Stimulated activated CD4-positive, alpha-beta T cell treated with anti-CD3 and anti-CD28 coated beads, Interleukin-15, amount 100 ng/mL, for 1 hour (primary cell): ENCODE data around the gene BAIAP2L1.
"Not testable (repeated sequence)": the region's sequence is repeated elsewhere in the genome, so short reads cannot be mapped to it uniquely, and the experiment has no call there.

ENCODE experiments used
- DNase-seq, 2 donors: peaks; one replicate each; pipeline ENCODE4 v3.0.0-alpha.2; 2020; ENCODE audit warnings: low read depth in 1 of 2, low spot score in 1 of 2

The BAIAP2L1 gene, protein sequence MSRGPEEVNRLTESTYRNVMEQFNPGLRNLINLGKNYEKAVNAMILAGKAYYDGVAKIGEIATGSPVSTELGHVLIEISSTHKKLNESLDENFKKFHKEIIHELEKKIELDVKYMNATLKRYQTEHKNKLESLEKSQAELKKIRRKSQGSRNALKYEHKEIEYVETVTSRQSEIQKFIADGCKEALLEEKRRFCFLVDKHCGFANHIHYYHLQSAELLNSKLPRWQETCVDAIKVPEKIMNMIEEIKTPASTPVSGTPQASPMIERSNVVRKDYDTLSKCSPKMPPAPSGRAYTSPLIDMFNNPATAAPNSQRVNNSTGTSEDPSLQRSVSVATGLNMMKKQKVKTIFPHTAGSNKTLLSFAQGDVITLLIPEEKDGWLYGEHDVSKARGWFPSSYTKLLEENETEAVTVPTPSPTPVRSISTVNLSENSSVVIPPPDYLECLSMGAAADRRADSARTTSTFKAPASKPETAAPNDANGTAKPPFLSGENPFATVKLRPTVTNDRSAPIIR

DNA sequence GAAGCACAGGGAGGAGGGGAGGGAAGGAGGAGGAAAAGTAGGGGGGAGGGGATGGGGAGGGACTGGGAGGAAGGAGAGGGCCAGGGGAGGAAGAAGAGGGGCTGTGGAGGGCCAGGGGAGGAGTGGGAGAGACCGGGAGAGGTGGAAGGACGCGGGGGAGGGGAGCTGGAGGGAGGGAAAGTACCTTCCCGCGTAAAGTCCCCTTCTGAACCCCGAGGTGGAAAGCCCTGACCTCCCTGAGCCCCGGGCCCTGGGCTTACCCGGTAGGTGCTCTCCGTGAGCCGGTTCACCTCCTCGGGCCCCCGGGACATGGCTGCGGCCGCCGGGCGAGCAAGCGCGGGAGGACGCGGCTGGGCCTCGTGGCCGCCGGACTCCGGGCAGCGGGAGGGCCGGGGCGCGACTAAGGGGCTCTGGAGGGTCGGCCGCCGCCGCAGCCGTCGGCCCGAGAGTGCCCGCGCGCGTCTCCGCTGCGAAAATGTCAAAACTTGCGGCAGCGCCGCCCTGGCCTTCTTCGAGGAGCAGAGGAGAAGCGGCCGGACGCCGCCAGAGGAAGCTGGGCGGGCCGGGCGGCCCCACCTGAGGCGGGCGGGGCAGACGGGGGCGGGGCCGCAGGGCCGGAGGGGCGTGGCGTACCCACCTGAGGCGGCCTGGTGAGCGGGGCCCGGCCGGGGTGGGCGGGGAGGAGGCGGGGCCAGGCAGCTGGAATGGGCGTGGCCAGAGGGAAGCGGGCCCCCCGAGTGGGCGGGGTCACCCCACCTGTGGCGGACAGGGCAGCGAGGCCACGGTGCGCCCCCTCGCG, at the start of gene BAIAP2L1:
TSS of gene BAIAP2L1 (minus strand) at position 549 of the 799 bp plus-strand sequence. CDS start at position 311, 238 bp downstream.
- DNase-seq = peak; percentile 67 to 70

DNA sequence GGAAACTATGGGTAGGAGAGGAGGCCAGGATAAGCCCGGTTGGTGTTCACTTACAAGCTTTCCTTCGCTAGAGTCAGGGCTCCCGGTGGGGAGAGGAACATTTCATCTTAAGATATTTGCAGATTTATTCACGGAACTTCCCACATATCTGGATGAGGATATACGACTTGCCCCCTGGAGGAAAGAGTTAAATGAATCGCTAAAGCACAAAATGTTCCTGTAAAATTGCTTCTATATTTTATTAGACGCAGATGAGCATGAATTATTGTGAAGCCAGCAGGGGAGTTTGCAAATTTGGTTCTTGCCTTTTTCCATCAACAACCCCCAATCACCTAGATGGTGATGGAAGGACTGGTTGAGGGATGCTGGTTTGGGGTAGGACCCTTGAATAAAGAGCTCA, 47.9 kb upstream of the BAIAP2L1 start:
- DNase-seq = no peak

DNA sequence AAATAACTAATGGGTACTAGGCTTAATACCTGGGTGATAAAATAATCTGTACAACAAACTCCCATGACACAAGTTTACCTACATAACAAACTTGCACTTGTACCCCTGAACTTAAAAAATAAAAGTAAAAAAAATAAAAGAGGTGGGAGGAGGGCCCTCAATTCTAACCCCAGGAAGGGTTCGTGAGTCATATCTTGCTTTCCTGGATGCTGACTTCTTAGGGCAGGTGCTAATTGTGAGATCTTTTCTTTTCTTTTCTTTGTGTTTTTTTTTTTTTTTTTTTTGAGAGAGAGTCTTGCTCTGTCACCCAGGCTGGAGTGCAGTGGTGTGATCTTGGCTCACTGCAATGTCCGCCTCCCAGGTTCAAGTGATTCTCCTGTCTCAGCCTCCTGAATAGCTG, 40.1 kb upstream of the BAIAP2L1 start:
- not testable (repeated sequence) for DNase-seq

DNA sequence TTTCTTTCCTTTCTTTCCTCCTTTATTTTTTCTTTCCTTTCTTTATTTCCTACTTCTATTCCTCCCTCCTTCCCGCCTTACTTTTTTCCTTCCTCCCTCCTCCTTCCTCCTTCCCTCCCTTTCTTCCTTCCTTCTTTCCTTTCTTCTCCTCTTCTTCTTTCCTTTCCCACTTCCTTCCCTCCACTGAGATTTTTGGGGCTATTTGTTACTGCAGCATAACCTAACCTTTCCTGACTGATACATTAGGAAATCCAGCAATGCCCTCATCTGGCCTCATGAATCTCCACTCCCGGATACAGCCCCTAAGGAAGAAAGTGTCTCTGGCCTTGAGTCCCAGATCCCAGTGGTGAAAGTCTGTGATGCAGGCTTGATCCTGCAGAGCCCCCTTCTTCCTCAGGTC, 38.6 kb upstream of the BAIAP2L1 start:
- no peak for DNase-seq

DNA sequence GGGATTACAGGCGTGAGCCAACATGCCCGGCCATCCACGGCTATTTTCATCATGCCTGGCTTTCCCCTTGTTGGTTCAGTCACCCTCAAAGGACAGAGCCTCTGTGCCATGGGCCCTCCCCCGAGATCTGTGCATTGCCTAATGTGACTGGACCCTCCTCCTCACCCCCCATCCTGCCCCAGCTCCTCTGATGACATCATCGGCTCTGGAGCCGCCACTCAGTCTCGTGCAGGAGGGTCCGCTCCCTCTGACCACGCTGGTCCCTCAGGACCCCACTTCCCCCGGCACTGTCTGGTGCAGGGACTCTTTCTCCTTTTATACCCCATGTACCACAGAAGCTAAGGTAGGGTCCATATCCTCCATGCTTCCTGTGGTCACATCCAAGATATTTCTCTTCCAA, 33.2 kb upstream of the BAIAP2L1 start:
- no peak for DNase-seq

- DNase-seq = no peak
Observed at GRCh38 chr7:98429799-98430198, 28.9 kb upstream of the BAIAP2L1 start.

- no peak for DNase-seq
Observed at GRCh38 chr7:98423043-98423442, 22.2 kb upstream of the BAIAP2L1 start.

- peak; percentile 31 to 44 for DNase-seq
Observed at GRCh38 chr7:98420966-98421612, 20.2 kb upstream of the BAIAP2L1 start.

- DNase-seq = not testable (repeated sequence)
Observed at GRCh38 chr7:98419988-98420387, 19.1 kb upstream of the BAIAP2L1 start.

- not testable (repeated sequence) for DNase-seq
Observed at GRCh38 chr7:98419316-98419691, 18.4 kb upstream of the BAIAP2L1 start.

DNA sequence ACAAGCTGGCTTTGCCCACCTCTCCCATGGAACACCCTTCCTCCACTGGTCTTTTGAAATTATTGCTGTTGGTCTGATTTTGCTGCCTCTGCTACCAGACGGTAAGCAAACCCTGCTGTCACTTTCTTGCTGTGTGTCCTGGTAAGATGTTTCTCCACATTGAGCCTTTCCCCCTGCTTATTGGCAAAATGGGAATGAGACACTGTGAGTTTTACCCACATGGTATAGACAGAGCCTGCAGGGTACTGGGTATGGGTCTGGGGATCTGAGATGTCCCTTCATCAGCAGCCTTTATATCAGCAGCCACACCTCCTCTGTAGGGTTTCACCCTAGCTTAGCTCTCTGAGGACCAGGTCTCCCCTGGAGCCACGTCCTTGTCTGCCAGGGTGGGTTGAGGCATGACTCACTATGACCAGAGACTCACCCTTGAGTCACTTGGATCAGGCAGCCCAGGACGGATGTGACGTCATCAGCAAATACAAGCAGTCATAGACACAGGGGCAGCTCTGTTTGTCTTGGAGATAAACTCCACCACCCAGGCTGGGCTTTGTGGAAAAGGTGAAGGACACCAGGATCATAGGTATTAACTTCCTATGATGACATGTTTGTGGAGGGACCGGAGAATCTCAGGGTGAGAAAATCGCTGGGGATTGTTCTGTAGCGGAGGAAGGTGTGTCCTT, 17.9 kb upstream of the BAIAP2L1 start:
- DNase-seq = no peak

DNA sequence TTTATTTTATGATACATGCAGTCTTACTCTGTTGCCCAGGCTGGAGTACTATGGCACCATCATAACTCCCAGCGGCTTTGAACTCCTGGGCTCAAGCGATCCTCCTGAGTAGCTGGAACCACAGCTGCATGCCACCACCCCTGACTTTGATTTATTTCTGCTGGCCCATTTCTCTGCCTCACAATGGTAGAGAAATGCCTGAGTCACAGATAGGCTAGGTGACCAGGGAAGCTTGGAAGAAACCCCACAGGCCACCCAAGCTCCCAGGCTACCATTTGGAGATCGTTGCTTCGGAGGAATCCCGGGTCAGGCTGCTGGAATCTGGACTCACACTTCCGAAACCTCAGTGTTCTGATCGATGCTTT, 17.4 kb upstream of the BAIAP2L1 start:
- DNase-seq = no peak

GRCh38 chr7:98417604-98418270, 16.8 kb upstream of the BAIAP2L1 start:
- not testable (repeated sequence) for DNase-seq

GRCh38 chr7:98414205-98414900, 13.5 kb upstream of the BAIAP2L1 start:
- DNase-seq = no peak

- not testable (repeated sequence) for DNase-seq
Observed at GRCh38 chr7:98413655-98414054, 12.8 kb upstream of the BAIAP2L1 start.

DNA sequence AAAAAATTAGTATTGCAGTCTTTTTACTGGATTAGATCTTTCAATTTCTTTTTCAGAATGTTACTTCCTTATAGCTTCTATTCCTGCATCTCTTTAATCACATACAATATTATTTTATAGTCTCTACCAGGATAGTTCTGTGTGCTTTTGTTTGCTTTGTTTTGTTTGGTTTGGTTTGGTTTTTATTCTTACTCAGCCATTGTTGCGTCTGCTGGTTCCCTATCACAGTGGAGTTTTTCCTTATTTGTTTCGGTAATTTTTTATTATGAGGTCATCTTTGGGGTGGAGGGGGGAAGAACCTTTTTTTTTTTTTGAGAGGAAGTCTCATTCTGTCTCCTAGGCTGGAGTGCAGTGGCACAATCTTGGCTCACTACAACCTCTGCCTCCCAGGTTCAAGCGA, 9.0 kb upstream of the BAIAP2L1 start:
- no peak for DNase-seq

GRCh38 chr7:98408146-98408545, 7.3 kb upstream of the BAIAP2L1 start:
- DNase-seq = not testable (repeated sequence)

DNA sequence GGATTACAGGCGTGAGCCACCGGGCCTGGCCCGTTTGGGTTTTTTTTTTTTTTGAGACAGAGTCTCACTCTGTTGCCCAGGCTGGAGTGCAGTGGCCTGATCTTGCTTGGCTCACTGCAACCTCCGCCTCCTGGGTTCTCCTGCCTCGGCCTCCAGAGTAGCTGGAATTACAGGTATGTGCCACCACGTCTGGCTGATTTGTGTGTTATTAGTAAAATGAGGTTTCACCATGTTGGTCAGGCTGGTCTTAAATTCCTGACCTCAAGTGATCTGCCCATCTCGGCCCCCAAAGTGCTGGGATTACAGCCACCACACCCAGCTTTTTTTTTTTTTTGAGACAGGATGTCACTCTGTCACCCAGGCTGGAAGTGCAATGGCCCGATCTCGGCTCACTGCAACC, 5.9 kb upstream of the BAIAP2L1 start:
- no peak for DNase-seq

DNA sequence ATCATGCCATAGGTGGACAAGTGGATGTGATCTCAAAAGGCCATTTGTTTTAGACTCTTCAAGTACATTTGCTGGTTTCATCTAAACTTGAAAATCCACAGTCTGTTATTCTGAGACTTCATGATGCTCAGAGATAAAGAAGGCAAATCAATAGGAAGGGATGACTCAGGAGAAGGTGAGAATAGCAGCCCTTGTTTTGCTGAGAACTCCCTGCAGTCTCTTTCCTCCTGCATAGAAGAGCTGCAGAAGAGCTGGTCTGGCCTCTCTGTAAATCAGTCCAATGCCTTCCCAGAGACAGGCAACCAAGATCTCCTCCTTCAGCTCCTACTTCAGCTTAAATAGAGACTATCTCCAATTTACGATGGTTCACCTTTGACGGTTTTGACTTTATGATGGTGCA, 4.0 kb upstream of the BAIAP2L1 start:
- no peak for DNase-seq
